Trophoblast cell (in vitro differentiated cells and primary cell): ENCODE measurements around the gene UGT1A5.

Source experiments
- DNase-seq, 2 donors: peaks; one replicate each; pipeline ENCODE4 v3.0.0-alpha.2; 2016
- H2AFZ ChIP-seq: 2 replicates; pipeline ENCODE4 v1.6.1; 2013; ENCODE audit warnings: low read length, moderate library complexity, mild to moderate bottlenecking; ENCODE audit not compliant: insufficient read depth, poor library complexity
- H2AK5ac ChIP-seq: 2 replicates; pipeline ENCODE4 v1.6.1; 2013; ENCODE audit warnings: mild to moderate bottlenecking, low read length
- H2BK120ac ChIP-seq: 2 replicates; pipeline ENCODE4 v1.6.1; 2013; ENCODE audit warnings: low read length, mild to moderate bottlenecking, moderate library complexity; ENCODE audit not compliant: insufficient read depth, poor library complexity
- H2BK12ac ChIP-seq: 2 replicates; pipeline ENCODE4 v1.6.1; 2013; ENCODE audit warnings: mild to moderate bottlenecking, low read length, moderate library complexity
- H2BK5ac ChIP-seq: 2 replicates; pipeline ENCODE4 v1.6.1; 2013; ENCODE audit warnings: low read length, low read depth, moderate library complexity, mild to moderate bottlenecking; ENCODE audit not compliant: poor library complexity
- H3K14ac ChIP-seq: 2 replicates; pipeline ENCODE4 v1.6.1; 2013; ENCODE audit warnings: mild to moderate bottlenecking, low read length
- H3K18ac ChIP-seq: 2 replicates; pipeline ENCODE4 v1.6.1; 2013; ENCODE audit warnings: mild to moderate bottlenecking, low read length
- H3K23ac ChIP-seq: 2 replicates; pipeline ENCODE4 v1.6.1; 2013; ENCODE audit warnings: low read length
- H3K27ac ChIP-seq: 2 replicates; pipeline ENCODE4 v1.5.1; 2013; ENCODE audit warnings: low read depth, mild to moderate bottlenecking, inconsistent platforms, low read length, moderate library complexity
- H3K27me3 ChIP-seq: 2 replicates; pipeline ENCODE4 v1.6.1; 2013; ENCODE audit warnings: inconsistent platforms, mild to moderate bottlenecking, low read length, moderate library complexity; ENCODE audit not compliant: insufficient read depth
- H3K36me3 ChIP-seq, 2 experiments: 1 replicate in 1 of 2; 2 replicates in 1 of 2; pipeline ENCODE4 v1.6.1; 2013; ENCODE audit warnings: low read length in 2 of 2, mild to moderate bottlenecking in 2 of 2, moderate library complexity in 1 of 2; ENCODE audit not compliant: insufficient read depth in 2 of 2, control insufficient read depth in 1 of 2
- H3K4ac ChIP-seq: 2 replicates; pipeline ENCODE4 v1.6.1; 2013; ENCODE audit warnings: low read depth, mild to moderate bottlenecking, low read length, moderate library complexity
- H3K4me1 ChIP-seq, 2 experiments: 1 replicate in 1 of 2; 2 replicates in 1 of 2; pipeline ENCODE4 v1.6.1; 2013; ENCODE audit warnings: low read length in 2 of 2, mild to moderate bottlenecking in 2 of 2, moderate library complexity in 1 of 2; ENCODE audit not compliant: insufficient read depth in 2 of 2, control insufficient read depth in 1 of 2
- H3K4me2 ChIP-seq: 2 replicates; pipeline ENCODE4 v1.6.1; 2013; ENCODE audit warnings: inconsistent platforms, mild to moderate bottlenecking, low read length, moderate library complexity
- H3K4me3 ChIP-seq: 2 replicates; pipeline ENCODE4 v1.5.1; 2013; ENCODE audit warnings: mild to moderate bottlenecking, low read depth, low read length, inconsistent platforms
- H3K79me1 ChIP-seq: one replicate; pipeline ENCODE4 v1.6.1; 2013; ENCODE audit warnings: low read length
- H3K79me2 ChIP-seq: 2 replicates; pipeline ENCODE4 v1.6.1; 2013; ENCODE audit warnings: low read length, mild to moderate bottlenecking; ENCODE audit not compliant: control insufficient read depth, insufficient read depth, poor library complexity
- H3K9ac ChIP-seq: 2 replicates; pipeline ENCODE4 v1.6.1; 2013; ENCODE audit warnings: mild to moderate bottlenecking, low read length
- H3K9me3 ChIP-seq: 2 replicates; pipeline ENCODE4 v1.6.1; 2013; ENCODE audit warnings: low read depth, mild to moderate bottlenecking, control low read depth, inconsistent platforms, low read length; ENCODE audit not compliant: insufficient read depth
- H4K12ac ChIP-seq: 2 replicates; pipeline ENCODE4 v1.6.1; 2013; ENCODE audit warnings: low read depth, mild to moderate bottlenecking, low read length, moderate library complexity
- H4K8ac ChIP-seq: 2 replicates; pipeline ENCODE4 v1.6.1; 2013; ENCODE audit warnings: low read depth, mild to moderate bottlenecking, low read length, moderate library complexity
- H4K91ac ChIP-seq: one replicate; pipeline ENCODE4 v1.6.1; 2013; ENCODE audit warnings: low read depth, mild to moderate bottlenecking, low read length, moderate library complexity
- WGBS: extraction: QIAGEN DNeasy Blood & Tissue Kit; methylation state at CpG from one replicate; pipeline ENCODE4 v1.1.7; 2013; ENCODE audit warnings: missing lambda C conversion rate; ENCODE audit not compliant: insufficient read length, insufficient coverage; ENCODE audit errors: extremely low coverage; 5-methylcytosine and 5-hydroxymethylcytosine counted together

Gene UGT1A5

GRCh38 chr2:233792720-233793119 is 80.0 kb downstream of the UGT1A5 start:
- no peak for DNase-seq
- no peak overlapping the region for H3K18ac ChIP-seq
- no peak overlapping the region for H4K12ac ChIP-seq
- H3K4me2 ChIP-seq = no peak overlapping the region
- H3K4me1 ChIP-seq = no peaks in the 10 kb centered on the region
- H4K8ac ChIP-seq = no peak overlapping the region
- H3K23ac ChIP-seq = no peak overlapping the region
- no peak overlapping the region for H3K14ac ChIP-seq
- H2BK12ac ChIP-seq = no peak overlapping the region
- H3K79me2 ChIP-seq = no peaks in the 10 kb centered on the region
- H3K27me3 ChIP-seq = no peaks in the 10 kb centered on the region
- H3K9me3 ChIP-seq = peaks cover 13% of the 10 kb centered on the region
- H2BK120ac ChIP-seq = no peak overlapping the region
- H3K4ac ChIP-seq = no peak overlapping the region
- H3K4me3 ChIP-seq = no peak overlapping the region
- H3K36me3 ChIP-seq = no peaks in the 10 kb centered on the region
- no peak overlapping the region for H2AK5ac ChIP-seq
- H3K79me1 ChIP-seq = no peaks in the 10 kb centered on the region
- H4K91ac ChIP-seq = no peak overlapping the region
- no CpG with 5 or more reads among the region's 7 CpGs for WGBS
- no peak overlapping the region for H2AFZ ChIP-seq
- no peak overlapping the region for H2BK5ac ChIP-seq
- H3K9ac ChIP-seq = no peak overlapping the region
- H3K27ac ChIP-seq = no peak overlapping the region

DNA sequence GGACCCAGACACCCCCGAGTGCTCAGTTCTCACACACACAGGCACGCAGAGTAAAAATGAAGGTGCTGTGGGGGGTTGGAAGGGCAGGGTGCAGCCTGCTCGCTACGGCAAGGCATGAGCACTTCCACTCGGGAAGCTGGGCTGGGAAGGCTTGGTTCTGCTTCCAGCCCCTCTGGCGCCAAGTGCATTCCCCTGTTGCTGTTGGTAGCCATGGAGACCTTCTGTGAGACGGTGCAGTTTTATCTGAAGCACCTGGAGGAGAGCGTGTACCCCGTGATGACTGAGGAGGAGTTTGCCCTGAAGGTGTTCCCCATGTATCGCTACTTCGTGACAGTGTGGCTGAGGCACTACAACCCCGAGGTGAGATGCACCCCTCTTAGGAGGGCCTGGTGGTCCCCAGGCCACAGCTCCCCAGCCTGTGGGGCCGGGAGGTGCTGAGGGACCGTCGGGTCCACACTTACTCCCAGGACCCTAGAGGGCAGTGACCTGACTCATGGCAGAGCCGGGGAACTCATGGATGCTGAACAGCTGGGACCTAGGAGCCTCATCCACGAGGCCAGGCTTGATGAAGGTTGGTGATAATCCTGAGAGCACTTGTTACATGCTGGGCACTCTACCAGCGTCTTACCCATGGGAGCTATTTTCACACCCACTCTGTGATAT is 80.9 kb downstream of the UGT1A5 start:
- Histone ChIP-seq H3K23ac (no peak overlapping the region), H3K27me3 (no peaks in the 10 kb centered on the region), H4K91ac (no peak overlapping the region), H3K9ac (no peak overlapping the region), H3K4ac (no peak overlapping the region), H2BK5ac (no peak overlapping the region), H4K8ac (no peak overlapping the region), H2AK5ac (no peak overlapping the region), H2AFZ (no peak overlapping the region), H3K27ac (no peak overlapping the region), H3K4me2 (no peak overlapping the region), H3K36me3 (no peaks in the 10 kb centered on the region), H4K12ac (no peak overlapping the region), H2BK120ac (no peak overlapping the region), H2BK12ac (no peak overlapping the region), H3K79me1 (no peaks in the 10 kb centered on the region), H3K18ac (no peak overlapping the region), H3K4me1 (no peaks in the 10 kb centered on the region), H3K9me3 (peaks cover 19% of the 10 kb centered on the region), H3K14ac (no peak overlapping the region), H3K4me3 (no peak overlapping the region), H3K79me2 (no peaks in the 10 kb centered on the region)
- DNase-seq = no peak
- no CpG with 5 or more reads among the region's 18 CpGs for WGBS

GRCh38 chr2:233794128-233794658 is 81.5 kb downstream of the UGT1A5 start:
- no peak for DNase-seq
- Histone ChIP-seq H3K18ac (no peak overlapping the region), H3K4me1 (no peaks in the 10 kb centered on the region), H3K4ac (no peak overlapping the region), H2BK120ac (no peak overlapping the region), H3K23ac (no peak overlapping the region), H3K36me3 (no peaks in the 10 kb centered on the region), H2AFZ (no peak overlapping the region), H3K14ac (no peak overlapping the region), H2AK5ac (no peak overlapping the region), H3K79me2 (no peaks in the 10 kb centered on the region), H4K91ac (no peak overlapping the region), H3K4me2 (no peak overlapping the region), H2BK5ac (no peak overlapping the region), H2BK12ac (no peak overlapping the region), H4K8ac (no peak overlapping the region), H3K4me3 (no peak overlapping the region), H3K27ac (no peak overlapping the region), H4K12ac (no peak overlapping the region), H3K27me3 (no peaks in the 10 kb centered on the region), H3K9me3 (peaks cover 16% of the 10 kb centered on the region), H3K9ac (no peak overlapping the region), H3K79me1 (no peaks in the 10 kb centered on the region)
- WGBS = no CpG with 5 or more reads among the region's 17 CpGs

- Histone ChIP-seq H3K36me3 (no peaks in the 10 kb centered on the region), H3K4me3 (no peak overlapping the region), H4K91ac (no peak overlapping the region), H2AFZ (no peak overlapping the region), H3K18ac (no peak overlapping the region), H2BK120ac (no peak overlapping the region), H4K8ac (no peak overlapping the region), H3K79me1 (no peaks in the 10 kb centered on the region), H3K9ac (no peak overlapping the region), H3K4ac (no peak overlapping the region), H3K27ac (no peak overlapping the region), H3K79me2 (no peaks in the 10 kb centered on the region), H2BK12ac (no peak overlapping the region), H2BK5ac (no peak overlapping the region), H3K27me3 (no peaks in the 10 kb centered on the region), H3K4me2 (no peak overlapping the region), H4K12ac (no peak overlapping the region), H3K23ac (no peak overlapping the region), H3K4me1 (no peaks in the 10 kb centered on the region), H2AK5ac (no peak overlapping the region), H3K14ac (no peak overlapping the region), H3K9me3 (peaks cover 16% of the 10 kb centered on the region)
- WGBS = no CpG with 5 or more reads among the region's 13 CpGs
- no peak for DNase-seq
Measured at GRCh38 chr2:233795735-233796171, 83.0 kb downstream of the UGT1A5 start.
